ENCODE results near the gene ZGPAT.

- no peak for TF ChIP-seq TEAD4 (IDR thresholded peaks at IDR 0.05; ENCODE audit: low read depth, low read length)
- no peak for TF ChIP-seq JUND (IDR thresholded peaks at IDR 0.05; ENCODE audit: low read length)
- TF ChIP-seq POLR2A (IDR thresholded peaks at IDR 0.05; ENCODE audit: control extremely low read depth in 1 of 2, low read depth in 2 of 2, low read length in 2 of 2): no peak
- TF ChIP-seq, protein P1, sequence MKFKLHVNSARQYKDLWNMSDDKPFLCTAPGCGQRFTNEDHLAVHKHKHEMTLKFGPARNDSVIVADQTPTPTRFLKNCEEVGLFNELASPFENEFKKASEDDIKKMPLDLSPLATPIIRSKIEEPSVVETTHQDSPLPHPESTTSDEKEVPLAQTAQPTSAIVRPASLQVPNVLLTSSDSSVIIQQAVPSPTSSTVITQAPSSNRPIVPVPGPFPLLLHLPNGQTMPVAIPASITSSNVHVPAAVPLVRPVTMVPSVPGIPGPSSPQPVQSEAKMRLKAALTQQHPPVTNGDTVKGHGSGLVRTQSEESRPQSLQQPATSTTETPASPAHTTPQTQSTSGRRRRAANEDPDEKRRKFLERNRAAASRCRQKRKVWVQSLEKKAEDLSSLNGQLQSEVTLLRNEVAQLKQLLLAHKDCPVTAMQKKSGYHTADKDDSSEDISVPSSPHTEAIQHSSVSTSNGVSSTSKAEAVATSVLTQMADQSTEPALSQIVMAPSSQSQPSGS (IDR thresholded peaks at IDR 0.05; ENCODE audit: low read length): no peak
- no peak for TF ChIP-seq PHF8 (conservative IDR thresholded peaks at IDR 0.05; ENCODE audit: low read depth, low read length)
- TF ChIP-seq, protein P2, sequence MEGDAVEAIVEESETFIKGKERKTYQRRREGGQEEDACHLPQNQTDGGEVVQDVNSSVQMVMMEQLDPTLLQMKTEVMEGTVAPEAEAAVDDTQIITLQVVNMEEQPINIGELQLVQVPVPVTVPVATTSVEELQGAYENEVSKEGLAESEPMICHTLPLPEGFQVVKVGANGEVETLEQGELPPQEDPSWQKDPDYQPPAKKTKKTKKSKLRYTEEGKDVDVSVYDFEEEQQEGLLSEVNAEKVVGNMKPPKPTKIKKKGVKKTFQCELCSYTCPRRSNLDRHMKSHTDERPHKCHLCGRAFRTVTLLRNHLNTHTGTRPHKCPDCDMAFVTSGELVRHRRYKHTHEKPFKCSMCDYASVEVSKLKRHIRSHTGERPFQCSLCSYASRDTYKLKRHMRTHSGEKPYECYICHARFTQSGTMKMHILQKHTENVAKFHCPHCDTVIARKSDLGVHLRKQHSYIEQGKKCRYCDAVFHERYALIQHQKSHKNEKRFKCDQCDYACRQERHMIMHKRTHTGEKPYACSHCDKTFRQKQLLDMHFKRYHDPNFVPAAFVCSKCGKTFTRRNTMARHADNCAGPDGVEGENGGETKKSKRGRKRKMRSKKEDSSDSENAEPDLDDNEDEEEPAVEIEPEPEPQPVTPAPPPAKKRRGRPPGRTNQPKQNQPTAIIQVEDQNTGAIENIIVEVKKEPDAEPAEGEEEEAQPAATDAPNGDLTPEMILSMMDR (IDR thresholded peaks at IDR 0.05; ENCODE audit: control extremely low read depth in 1 of 3, insufficient read depth in 1 of 3, low read depth in 1 of 3, low read length in 3 of 3): no peak
Observed at GRCh38 chr20:63711085-63711645, 3.3 kb downstream of the ZGPAT start.

Measured in H1 (cell line).